A673 (cell line): Measurements from ENCODE around the gene RASAL2.

Experiments used
- EZH2 ChIP-seq: fragments of 200-600 bp; sonication (generic); IDR thresholded peaks from 2 replicates; pipeline ENCODE4 v1.6.1; 2017; ENCODE audit warnings: borderline replicate concordance, low read depth, mild to moderate bottlenecking, mixed read lengths, antibody characterized with exemption, low read length; ENCODE audit not compliant: poor library complexity, severe bottlenecking
- TF ChIP-seq, protein P1 (sequence below): fragments of 300-800, 200-600 bp; sonication (generic); conservative IDR thresholded peaks from 2 replicates; pipeline ENCODE4 v1.5.1; 2017; ENCODE audit warnings: low read depth, mild to moderate bottlenecking, antibody characterized with exemption, low read length, moderate library complexity, mixed read lengths

DNA sequence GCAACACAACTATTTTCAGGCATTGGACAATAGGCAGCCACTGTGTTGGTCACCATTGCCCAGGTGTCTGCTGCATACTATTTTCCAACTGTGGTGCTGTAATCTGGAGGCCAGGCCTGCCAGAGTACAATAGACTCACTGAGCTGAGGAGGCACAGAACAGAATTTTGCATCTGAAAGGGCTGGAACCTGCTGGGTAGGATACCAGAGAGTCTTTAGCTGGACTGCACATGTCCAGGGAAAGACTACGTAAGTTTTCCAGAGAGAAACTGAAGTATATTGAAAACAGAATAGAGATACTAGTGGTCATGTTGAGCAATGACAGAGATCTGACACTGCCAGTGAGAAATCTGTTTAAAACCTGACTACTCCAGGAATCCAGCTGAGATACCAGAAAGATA is 200.8 kb downstream of the RASAL2 start:
- TF ChIP-seq, protein P1, sequence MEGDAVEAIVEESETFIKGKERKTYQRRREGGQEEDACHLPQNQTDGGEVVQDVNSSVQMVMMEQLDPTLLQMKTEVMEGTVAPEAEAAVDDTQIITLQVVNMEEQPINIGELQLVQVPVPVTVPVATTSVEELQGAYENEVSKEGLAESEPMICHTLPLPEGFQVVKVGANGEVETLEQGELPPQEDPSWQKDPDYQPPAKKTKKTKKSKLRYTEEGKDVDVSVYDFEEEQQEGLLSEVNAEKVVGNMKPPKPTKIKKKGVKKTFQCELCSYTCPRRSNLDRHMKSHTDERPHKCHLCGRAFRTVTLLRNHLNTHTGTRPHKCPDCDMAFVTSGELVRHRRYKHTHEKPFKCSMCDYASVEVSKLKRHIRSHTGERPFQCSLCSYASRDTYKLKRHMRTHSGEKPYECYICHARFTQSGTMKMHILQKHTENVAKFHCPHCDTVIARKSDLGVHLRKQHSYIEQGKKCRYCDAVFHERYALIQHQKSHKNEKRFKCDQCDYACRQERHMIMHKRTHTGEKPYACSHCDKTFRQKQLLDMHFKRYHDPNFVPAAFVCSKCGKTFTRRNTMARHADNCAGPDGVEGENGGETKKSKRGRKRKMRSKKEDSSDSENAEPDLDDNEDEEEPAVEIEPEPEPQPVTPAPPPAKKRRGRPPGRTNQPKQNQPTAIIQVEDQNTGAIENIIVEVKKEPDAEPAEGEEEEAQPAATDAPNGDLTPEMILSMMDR, result peak; percentile 24; the same call in 1 of the 2 replicates
- no peak for TF ChIP-seq EZH2
